CD4-positive, alpha-beta T cell treated with Interleukin-21 for 1 hour (primary cell): ENCODE results near the gene EML1.

Experiments
- DNase-seq: peaks from one replicate; pipeline ENCODE4 v3.0.0-alpha.2; 2020

The EML1 gene

GRCh38 chr14:99781853-99782610 is 11.2 kb upstream of the EML1 start:
- DNase-seq, result no peak

- DNase-seq, result no peak
These were observed 8.7 kb upstream of the EML1 start for GRCh38 chr14:99784508-99784907.

GRCh38 chr14:99785426-99785825 is 7.8 kb upstream of the EML1 start:
- DNase-seq, result no peak

DNA sequence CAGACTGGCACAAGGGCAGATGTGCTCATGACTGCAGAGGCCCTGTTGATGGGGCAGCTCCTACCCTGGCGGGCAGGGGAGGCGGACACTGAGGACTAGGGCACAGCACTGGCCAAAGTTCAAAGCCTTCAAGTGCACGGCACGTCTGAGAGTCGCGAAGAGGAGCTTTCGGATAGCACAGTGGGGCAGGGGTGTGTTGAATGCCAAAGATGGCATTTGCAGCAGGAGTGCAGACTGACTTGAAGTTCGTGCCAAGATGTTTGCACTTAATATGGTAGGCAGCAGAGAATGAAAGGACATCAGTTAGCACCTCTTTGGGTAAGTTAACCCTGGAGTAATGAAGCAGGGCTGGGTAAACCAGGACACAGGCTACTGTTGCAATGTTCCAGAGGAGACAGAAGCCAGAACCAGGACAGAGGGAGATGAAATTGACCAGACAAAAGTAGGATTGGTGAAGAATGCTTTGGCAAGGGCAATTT is 6.7 kb upstream of the EML1 start:
- DNase-seq, result no peak

DNA sequence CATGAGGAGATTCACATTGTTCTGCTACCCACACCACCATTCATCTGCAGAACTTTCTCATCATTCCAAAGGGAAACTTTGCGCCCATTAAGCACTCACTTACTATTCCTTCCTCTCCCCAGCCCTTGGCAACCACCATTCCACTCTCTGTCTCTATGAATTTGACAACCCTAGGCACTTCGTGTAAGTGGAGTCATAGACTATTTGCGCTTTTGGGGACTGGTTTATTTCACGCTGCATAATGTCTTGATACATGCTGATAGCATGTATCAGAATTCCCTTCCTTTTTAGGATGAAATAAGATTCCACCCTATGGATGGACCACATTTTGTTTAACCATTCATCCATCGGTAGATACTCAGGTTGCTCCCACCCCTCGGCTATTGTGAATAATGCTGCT is 4.5 kb upstream of the EML1 start:
- DNase-seq, result no peak

DNA sequence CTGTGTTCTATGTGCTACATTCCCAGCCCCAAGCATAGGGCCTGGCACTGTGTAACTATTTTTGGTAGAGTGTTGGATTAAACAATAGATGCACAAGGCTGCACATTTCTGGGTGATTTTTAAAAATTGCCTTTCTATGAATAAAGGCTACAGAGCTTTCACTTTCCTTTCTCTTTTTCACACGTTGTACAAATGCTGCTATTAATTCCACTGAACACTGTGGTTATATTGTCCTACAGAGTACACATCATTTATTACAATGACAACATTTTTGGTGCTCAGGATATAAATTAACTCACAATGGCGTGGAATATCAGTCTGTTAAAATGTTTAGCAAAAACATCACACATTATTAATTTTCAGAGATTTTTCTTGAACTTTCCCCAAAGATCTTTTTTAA is 3.6 kb upstream of the EML1 start:
- no peak for DNase-seq

DNA sequence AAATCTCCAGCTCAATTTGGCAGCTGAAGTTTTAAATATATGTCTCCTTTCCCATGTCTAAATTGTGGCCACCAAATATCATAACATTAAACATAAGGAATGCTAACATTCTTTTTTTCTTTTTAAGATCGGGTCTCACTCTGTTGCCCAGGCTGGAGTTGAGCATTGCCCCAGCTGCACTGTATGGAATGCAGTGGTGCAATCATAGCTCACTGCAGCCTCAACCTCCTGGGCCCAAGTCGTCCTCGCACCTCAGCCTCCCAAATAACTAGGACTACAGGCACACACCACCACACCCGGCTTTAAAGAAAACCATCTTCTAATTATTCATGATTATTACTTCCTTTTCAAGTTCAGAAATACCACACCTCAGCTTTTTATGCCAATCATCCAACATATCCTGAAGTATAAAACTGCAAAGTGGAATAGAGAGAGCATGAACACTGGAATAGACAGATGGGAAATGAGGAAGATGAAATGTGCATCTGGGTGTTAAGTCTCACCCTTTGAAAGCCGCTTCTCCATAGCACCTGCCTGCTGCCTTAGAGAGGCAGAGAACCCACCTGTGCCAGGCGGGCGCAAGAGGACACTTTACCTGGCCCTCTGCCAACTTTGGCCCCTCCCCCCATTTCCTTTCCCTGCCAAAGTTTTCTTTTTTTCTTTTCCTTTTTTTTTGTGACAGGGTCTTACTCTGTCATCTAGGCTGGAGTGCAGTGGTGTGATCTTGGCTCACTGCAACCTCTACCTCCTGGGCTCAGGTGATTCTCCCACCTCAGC is 2.8 kb upstream of the EML1 start:
- no peak for DNase-seq

DNA sequence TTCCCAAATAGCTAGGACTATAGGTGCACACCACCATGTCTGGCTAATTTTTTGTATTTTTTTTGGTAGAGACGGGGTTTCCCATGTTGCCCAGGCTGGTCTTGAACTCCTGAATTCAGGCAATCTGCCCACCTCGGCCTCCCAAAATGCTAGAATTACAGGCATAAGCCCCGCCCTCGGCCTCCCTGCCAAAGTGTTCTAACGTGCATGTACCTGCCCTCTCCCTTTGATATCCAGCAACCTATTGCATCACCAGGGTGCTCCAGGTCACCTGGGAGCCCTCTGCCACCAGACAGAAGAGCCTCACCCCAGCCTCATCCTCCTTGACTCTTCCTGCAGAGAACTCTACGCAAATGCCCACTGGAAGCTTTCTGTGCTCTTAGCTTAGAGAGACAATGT is 2.2 kb upstream of the EML1 start:
- DNase-seq, result no peak

- no peak for DNase-seq
These were observed 1.6 kb upstream of the EML1 start for GRCh38 chr14:99791476-99792209.

DNA sequence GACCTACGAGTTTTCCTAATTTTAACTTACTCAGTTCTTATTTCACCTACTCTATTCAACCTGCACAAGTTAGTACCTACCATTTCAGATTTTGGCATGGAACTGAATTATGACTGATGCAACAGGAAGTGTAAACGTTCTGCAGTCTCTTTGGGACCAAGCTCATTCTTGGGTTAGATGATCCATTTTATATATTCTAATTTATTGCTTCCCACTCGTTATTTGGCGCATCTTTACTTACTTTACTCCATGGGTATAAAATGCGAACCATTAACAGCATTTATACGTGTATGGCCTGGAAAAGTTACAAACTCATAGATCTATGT is 1.0 kb upstream of the EML1 start:
- no peak for DNase-seq

DNA sequence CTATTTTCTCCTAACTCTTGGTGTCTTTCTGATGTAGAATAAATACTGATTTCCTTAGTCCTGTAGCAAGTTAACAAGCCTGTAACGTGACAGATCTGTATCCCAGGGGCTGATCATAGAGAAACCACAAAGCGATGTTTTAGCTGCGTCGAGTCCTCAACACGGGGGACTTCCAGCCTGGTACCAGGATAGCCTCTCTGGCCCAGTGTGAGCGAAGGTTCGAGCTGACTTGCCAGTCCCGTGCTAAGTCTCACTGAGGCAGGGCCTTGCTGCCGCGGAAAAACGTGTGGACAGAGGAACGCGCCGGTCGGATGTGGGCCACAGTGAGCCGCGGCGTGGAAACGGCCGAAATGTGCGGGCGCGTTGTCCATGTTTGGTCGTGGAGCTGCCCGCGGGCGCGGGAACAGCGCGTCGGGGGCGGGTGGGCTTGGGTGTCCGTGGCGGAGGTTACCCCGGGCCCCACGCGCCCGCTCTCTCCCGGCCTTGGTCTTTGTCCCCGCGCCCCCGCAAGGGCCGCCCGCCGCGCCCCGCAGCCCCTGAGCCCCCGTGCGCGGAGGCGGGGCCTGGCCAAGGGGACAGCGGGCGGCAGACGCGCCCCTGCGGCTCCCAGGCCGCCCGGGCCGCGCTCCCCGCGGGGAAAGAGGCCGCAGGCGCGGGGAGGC is 531 bp upstream of the EML1 start:
- DNase-seq, result no peak

DNA sequence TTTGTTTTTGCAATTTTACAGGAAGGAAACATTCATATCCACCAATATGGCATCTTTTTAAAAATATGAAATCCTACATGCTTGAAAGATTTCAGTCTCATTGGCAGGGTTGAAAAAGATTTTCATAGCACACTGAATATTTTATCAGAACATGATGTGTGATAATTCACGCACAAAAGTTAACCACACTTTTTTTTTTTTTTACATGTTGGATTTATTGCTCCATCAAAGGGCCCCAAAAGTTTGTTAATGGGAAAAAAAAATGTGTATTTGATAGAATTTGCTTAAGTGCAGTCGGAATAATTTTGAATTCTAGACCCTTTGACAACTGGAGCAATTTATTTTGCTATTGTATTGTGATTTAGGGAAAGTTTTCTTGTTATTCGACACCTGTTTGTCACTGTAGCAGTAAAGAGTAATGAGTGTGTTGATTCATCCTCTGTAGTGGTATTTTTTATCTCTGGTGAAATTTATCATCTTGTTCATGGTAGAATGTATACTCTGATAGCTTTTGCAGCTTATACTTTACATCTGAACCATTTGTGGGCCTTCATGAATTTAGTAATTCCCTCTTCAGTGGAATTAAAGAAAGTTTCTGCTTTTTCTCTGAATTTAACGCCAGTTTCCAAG is 1.1 kb downstream of the EML1 start:
- DNase-seq, result no peak

DNA sequence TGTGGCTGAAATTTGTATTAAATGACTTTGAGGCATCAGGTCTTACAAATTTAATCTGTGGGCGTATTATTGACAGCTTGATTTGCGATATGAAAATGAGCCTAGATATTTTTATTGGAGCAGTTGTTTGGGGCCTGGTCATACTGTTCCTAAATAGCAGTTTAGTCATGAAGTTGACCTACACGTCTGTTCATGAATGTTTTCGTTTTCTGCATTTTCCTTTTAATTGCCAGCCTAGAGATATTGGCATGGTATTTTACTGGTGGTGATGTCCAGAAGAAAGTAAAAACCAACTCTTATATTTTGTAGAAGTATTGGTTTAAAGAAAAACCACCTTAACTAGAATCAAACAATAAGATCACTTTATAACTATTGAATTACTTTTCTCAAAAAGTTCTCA is 1.8 kb downstream of the EML1 start:
- DNase-seq, result no peak

GRCh38 chr14:99797231-99797630 is 4.0 kb downstream of the EML1 start:
- no peak for DNase-seq

DNA sequence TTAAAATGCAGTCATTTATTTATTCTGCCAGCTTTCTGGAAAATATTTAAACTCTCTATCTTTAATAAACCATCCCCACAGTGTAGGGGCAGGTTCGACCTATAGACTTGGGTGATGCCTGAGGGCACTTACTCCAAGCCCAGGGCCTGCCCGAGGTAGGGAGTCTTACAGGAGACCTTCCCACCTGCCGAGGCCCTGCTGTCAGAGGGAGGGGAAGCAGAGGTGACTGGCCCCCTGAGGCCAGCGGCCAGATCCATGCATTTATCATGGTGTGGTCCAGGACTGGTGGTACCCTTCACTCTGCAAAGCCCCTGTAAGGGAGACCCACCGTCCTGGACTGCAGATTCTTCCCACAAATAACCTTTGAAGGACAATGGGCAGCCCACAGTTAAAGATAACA is 7.6 kb downstream of the EML1 start:
- DNase-seq, result no peak

DNA sequence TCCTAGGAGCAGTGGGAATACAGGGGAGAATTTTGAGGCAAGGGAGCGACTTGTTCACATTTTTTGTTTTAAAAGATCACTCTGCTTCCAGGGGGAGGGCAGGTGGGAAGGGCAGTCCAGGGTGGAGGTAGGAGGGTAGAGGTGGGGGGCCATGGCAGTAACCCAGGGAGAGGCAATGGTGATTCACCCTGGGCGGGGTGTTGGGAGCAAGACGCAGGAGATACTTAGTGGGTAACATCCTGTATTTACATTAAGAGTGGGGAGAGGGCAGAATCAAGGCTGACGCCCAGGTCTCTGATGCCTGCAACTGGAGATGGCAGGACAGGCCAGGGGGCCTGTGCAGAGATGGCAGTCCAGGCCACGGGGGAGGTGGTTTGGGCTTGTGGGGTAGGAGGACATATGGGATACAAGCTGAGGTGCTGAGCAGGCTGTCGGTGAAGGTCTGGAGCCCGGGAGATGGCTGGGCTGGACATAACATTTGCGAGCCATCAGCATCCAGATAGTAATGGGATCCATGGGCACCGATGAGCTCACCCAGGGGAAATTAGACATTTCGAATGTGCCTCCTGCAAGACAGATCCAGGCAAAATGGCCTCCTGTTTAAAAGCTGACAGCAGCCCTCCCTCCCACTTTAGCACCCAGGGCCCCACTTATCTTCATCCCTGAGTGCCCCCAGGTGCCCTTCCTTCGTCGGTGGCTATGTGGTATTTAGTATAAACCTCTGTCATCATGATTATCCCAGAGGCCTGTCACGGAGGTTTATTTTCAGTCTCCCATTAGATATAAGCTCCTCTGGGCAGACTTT is 9.3 kb downstream of the EML1 start:
- DNase-seq, result no peak

DNA sequence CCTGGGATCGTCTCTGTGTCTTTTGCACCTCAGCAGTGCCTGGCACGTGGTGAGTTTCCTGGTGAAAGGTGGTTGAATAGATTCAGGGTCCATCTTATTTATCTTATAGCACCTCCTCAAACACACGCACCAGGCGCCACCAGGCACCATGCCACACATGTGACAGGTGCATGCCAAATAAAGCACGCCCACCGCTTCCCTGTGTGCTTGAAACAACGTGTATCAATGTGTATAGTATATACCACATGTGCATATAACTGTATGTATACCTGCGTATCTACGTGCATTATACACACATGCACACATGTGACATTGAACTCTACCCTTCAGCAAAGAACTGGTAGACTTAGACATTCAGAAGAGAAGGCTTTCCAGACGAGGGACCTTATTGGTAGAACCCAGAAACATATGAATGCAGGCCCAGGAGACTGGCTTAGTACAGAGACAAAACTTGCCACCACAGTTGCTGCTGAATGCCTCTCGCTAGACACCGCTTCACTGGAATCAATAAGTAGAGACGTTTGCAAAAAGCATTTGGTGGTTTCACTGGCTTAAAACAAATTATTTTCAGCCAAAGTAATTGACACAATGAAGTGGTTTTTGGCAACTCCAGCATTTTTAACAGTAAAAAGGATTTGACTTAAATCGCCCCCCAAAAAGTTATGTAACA is 10.0 kb downstream of the EML1 start:
- no peak for DNase-seq

GRCh38 chr14:99803803-99804202 is 10.6 kb downstream of the EML1 start:
- DNase-seq, result no peak

DNA sequence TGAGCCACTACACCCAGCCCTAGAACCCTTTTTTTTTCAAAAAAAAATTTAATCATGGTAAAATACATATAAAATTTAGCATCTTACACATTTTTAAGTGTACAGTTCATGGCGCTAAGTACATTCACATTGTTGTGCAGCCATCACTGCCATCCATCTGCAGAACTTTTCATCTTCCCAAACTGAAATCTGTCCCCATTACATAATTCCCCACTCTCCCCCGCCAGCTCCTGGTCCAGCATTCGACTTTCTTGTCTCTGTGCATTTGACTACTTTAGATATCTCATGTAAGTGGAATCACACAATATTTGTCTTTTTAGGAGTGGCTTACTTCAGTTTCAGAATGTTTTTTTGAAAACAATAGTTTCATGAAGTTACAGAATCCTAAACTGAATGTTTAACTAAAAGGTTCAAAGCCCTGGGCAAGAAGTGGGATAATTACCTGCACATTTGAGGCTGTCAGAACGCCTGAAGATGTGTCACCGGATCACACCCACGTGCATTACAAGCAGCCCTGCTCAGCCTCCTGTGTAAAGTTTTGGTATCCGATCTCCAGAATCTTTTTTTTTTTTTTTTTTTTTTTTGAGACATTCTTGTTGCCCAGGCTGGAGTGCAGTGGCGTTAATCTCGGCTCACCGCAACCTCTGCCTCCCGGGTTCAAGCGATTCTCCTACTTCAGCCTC is 12.7 kb downstream of the EML1 start:
- no peak for DNase-seq

GRCh38 chr14:99806836-99807235 is 13.6 kb downstream of the EML1 start:
- DNase-seq, result no peak
